Mononuclear cell (primary cell): Measurements from ENCODE around the gene SMIM44. TPM values are rescaled to one million over a fixed set of nuclear protein-coding genes. Genes with fewer than 3 reads are reported as not detected.
"Not testable (repeated sequence)": the region's sequence is repeated elsewhere in the genome, so short reads cannot be mapped to it uniquely, and the experiment has no call there.

ENCODE experiments used
- H3K27me3 ChIP-seq: 2 replicates; pipeline ENCODE4 v1.6.0; 2011; ENCODE audit warnings: low read length, control low read depth; ENCODE audit not compliant: insufficient read depth
- H3K4me1 ChIP-seq: 2 replicates; pipeline ENCODE4 v1.5.1; 2011; ENCODE audit warnings: mild to moderate bottlenecking, low read length, control low read depth; ENCODE audit not compliant: insufficient read depth
- H3K4me3 ChIP-seq: 2 replicates; pipeline ENCODE4 v1.5.1; 2011; ENCODE audit warnings: mild to moderate bottlenecking, low read length, moderate library complexity
- H3K9me3 ChIP-seq: 2 replicates; pipeline ENCODE4 v1.5.1; 2011; ENCODE audit warnings: low read depth, mild to moderate bottlenecking, control low read depth, low read length
- total RNA-seq: library from RNA; depleted of rRNA; stranded (reverse); fragments of >200 nt; gene quantifications from one replicate; pipeline ENCODE4 v1.2.3, GENCODE V29; 2012

Gene SMIM44
- not detected for total RNA-seq

DNA sequence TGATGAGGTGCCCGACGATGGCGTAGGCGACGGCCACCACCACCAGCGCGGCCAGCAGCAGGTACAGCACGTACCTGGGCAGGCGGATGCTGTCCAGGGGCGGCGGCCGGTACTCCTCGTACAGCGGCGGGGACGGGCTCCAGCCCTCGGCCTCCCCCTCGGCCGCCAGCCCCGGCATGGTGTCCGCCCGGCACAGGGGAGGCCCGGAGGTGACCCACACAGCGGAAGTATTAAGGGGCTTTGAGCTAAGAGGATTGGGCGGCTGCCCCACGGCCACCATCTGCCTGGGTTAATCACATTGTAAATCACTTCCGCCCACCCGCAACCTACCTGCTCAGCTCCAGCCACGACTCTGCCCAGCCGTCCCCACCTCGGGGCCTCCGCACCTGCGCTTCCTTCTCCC lies at the start of gene SMIM44:
Gene SMIM44 (minus strand): TSS at position 216 of the 403 bp plus-strand sequence. CDS start 38 bp downstream, at position 178.
- no peaks in the 10 kb centered on the region for H3K4me1 ChIP-seq
- H3K4me3 ChIP-seq = no peak within 1 kb of the TSS
- no peaks in the 10 kb centered on the region for H3K27me3 ChIP-seq
- no peaks in the 10 kb centered on the region for H3K9me3 ChIP-seq

DNA sequence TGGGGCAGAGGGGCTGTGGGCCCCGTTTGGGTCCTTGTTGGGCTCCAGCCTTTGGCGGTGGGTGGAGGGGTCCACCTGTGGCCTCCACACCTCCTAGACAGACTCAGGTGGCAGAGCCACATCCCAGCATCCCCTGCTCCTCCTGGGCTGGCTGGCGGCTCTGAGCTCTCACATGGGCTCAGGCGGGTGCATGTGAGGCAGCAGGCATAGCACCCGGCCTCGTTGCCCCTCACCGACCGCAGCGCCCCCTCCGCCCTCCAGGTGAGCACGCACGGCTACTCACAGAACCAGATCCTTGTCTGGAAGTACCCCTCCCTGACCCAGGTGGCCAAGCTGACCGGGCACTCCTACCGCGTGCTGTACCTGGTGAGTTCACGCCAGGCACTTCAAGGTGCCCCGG lies 49.8 kb upstream of the SMIM44 start:
- Histone ChIP-seq H3K27me3 (no peaks in the 10 kb centered on the region), H3K4me3 (no peak overlapping the region), H3K9me3 (no peaks in the 10 kb centered on the region), H3K4me1 (no peaks in the 10 kb centered on the region)

DNA sequence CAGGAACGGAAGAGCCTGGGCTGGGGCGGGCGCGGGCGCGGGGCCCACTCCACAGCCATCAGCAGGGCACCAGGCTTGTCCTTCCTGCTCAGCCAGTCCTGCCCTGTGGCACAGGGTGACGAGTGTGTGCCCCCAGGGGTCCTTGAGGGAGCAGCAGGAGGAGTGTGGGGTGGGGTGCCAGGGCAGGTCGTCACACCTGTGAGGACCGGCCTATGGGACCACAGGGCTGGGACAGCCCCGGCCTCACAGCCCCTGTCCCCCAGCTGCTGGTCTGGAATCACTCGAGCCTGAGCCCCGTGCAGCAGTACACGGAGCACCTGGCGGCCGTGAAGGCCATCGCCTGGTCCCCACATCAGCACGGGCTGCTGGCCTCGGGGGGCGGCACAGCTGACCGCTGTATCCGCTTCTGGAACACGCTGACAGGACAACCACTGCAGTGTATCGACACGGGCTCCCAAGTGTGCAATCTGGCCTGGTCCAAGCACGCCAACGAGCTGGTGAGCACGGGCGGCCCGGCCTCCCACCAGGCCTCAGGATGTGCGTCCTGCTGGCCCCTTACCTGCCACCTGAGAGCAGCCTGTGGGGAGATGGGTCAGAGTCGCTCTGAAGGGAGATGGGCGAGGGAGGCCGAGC lies 49.0 kb upstream of the SMIM44 start:
- no peaks in the 10 kb centered on the region for H3K4me1 ChIP-seq

DNA sequence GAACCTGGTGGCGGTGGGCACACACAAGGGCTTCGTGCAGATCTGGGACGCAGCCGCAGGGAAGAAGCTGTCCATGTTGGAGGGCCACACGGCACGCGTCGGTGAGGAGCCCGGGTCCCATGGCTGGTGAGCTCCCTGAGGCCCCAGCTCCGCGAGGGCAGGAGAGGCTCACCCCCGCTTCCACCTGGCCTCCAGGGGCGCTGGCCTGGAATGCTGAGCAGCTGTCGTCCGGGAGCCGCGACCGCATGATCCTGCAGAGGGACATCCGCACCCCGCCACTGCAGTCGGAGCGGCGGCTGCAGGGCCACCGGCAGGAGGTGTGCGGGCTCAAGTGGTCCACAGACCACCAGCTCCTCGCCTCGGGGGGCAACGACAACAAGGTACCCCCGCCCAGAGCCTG lies 48.5 kb upstream of the SMIM44 start:
- Histone ChIP-seq H3K4me1 (no peaks in the 10 kb centered on the region), H3K4me3 (no peak overlapping the region), H3K9me3 (no peaks in the 10 kb centered on the region), H3K27me3 (no peaks in the 10 kb centered on the region)

More for the DNA sequence above, 49.0 kb upstream of the SMIM44 start:
- Histone ChIP-seq H3K9me3 (no peaks in the 10 kb centered on the region), H3K4me3 (no peak overlapping the region), H3K27me3 (no peaks in the 10 kb centered on the region)

DNA sequence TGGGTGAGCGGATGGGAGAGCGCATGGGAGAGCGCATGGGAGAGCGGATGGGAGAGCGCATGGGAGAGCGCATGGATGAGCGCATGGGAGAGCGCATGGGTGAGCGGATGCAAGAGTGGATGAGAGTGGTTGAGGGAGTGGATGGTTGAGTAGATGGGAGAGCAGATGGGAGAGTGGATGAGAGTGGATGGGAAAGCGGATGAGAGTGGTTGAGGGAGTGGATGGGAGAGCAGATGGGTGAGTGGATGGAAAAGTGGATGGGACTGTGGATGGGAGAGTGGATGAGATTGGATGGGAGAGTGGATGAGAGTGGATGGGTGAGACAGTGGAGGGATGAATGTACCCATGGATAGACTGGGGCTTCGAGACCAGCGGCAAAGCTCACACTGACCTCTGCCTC lies 47.1 kb upstream of the SMIM44 start:
- H3K4me3 ChIP-seq = no peak overlapping the region
- H3K9me3 ChIP-seq = no peaks in the 10 kb centered on the region
- H3K4me1 ChIP-seq = no peaks in the 10 kb centered on the region
- H3K27me3 ChIP-seq = no peaks in the 10 kb centered on the region

DNA sequence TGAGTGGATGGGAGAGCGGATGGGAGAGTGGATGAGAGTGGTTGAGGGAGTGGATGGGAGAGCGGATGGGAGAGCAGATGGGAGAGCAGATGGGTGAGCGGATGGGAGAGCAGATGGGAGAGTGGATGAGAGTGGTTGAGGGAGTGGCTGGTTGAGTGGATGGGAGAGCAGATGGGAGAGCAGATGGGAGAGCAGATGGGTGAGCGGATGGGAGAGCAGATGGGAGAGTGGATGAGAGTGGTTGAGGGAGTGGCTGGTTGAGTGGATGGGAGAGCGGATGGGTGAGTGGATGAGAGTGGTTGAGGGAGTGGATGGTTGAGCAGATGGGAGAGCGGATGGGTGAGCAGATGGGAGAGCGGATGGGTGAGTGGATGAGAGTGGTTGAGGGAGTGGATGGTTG lies 46.1 kb upstream of the SMIM44 start:
- not testable (repeated sequence) for H3K27me3 ChIP-seq, H3K9me3 ChIP-seq, H3K4me1 ChIP-seq, H3K4me3 ChIP-seq

DNA sequence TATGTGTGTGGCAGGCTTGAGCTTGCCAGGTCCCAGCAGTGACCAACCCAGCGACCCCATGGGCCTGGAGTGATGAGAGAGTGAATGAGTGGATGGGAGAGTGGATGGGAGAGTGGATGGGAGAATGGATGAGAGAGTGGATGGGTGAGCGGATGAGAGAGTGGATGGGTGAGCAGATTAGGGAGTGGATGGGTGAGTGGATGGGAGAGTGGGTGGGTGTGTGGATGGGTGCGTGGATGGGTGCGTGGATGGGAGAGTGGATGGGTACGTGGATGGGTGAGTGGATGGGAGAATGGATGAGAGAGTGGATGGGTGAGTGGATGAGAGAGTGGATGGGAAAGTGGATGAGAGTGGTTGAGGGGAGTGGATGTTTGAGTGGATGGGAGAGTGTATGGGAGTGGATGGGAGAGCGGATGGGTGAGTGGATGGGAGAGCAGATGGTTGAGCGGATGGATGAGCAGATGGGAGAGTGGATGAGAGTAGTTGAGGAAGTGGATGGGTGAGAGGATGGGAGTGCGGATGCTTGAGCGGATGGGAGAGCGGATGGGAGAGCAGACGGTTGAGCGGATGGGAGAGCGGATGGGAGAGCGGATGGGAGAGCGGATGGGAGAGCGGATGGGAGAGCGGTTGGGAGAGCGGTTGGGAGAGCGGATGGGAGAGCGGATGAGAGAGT lies 45.4 kb upstream of the SMIM44 start:
- no peak overlapping the region for H3K4me3 ChIP-seq
- H3K9me3 ChIP-seq = no peaks in the 10 kb centered on the region
- H3K27me3 ChIP-seq = no peaks in the 10 kb centered on the region
- H3K4me1 ChIP-seq = no peaks in the 10 kb centered on the region

DNA sequence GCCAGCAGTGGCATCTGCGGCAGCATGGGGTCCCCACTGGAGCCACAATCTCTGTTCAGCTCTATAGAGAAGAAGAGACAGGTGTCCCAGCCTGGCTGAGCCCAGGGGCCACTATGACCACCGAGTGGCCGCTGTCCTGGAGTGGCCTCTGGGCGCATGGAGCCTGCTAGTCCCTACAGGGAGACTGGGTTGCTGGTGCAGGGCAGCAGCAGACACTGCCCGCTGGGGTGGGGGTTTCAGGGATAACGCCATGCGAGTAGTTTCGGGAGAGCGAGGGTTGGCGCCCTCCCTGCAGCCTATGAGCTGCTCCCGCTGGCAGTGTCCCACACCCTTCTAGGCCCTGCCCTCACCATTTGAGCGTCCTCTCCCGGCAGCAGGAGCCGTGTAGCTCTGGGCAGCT lies 44.8 kb upstream of the SMIM44 start:
- Histone ChIP-seq H3K9me3 (no peaks in the 10 kb centered on the region), H3K27me3 (no peaks in the 10 kb centered on the region), H3K4me3 (no peak overlapping the region), H3K4me1 (no peaks in the 10 kb centered on the region)

DNA sequence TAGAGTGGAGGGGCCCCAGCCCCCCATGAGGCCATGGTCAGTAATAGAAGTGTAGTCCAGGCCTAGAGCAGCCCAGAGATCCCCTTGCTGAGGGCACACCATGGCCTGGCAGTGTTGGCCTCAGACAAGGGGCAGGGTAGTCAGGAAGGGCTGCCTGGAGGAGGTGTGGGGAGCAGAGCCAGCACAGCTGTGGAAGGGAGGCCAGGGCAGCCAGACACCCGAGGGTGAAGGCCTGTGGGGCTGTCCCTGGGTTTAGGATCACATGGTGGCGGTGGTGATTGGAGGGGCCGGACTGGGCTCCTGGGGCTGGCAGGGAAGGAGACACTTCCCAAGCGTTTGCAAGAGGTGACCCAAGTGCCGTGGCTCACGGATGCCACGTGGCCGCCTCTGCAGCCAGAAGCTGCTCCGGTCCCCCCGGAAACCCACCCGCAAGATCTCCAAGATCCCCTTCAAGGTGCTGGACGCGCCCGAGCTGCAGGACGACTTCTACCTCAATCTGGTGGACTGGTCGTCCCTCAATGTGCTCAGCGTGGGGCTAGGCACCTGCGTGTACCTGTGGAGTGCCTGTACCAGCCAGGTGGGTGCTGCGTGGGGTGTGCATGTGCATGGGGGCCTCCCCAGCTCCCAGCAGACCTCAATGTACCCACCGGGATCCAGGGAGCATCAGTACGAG lies 44.1 kb upstream of the SMIM44 start:
- no peaks in the 10 kb centered on the region for H3K9me3 ChIP-seq

DNA sequence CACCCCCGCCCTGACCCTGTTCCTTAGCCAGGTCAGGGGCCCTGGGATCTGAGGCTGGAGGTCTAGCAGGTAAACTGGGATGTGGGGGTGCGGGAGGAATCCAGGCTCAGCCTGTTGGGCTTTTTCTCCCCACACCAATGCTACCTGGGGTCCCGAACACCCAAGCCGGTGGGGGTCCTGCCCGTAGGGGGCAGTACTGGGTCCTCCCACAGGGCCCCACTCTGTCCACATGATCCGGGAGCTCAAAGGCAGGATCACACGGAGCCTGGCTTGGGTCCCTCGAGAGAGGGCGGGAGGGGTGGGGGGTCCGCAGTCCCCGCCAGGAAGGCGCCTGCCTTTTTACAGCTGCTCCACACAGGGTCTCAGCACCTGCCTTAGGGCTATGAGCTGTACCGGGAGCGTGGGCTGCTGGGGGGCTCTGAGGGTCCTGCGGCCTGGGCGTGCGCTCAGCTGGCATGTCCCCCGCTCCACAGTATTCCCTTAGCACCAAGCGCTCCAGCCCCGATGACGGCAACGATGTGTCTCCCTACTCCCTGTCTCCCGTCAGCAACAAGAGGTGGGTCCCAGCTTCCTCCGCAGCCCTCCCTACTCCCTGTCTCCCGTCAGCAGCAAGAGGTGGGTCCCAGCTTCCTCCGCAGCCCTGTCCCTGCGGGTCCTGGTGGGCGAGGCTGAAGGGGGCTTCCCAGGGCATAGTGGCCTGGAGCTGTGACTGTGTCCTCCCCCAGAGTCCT lies 43.4 kb upstream of the SMIM44 start:
- Histone ChIP-seq H3K4me1 (no peaks in the 10 kb centered on the region), H3K4me3 (no peak overlapping the region), H3K27me3 (no peaks in the 10 kb centered on the region), H3K9me3 (no peaks in the 10 kb centered on the region)

More for the DNA sequence above, 44.1 kb upstream of the SMIM44 start:
- Histone ChIP-seq H3K4me3 (no peak overlapping the region), H3K4me1 (no peaks in the 10 kb centered on the region), H3K27me3 (no peaks in the 10 kb centered on the region)

DNA sequence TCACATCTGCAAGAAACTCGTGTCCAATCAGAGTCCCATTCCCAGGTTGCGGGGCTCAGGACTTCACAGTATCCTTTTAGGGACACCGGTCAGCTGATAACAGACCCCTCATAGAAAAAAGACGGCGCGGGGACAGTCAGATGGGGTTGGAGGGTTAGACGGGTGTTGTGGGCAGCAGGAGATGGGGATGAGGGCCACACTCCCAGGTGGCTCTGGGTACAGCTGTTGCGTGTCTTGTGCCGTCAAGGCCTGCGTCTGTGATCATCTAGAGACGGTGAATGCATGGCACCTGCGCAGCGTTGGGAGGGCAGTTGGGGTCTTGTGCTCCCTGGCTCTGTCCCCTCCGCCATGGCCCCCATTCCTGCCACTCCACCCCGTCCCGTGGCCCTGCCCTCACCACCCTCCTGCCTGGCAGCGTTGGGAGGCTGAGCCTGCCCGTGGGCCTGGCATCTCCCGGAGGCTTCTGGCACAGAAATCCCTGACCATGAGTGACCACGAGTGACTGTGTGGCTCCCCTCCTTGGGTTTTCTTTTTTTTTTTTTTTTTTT lies 41.7 kb upstream of the SMIM44 start:
- Histone ChIP-seq H3K4me3 (no peak overlapping the region), H3K4me1 (no peaks in the 10 kb centered on the region), H3K9me3 (no peaks in the 10 kb centered on the region), H3K27me3 (no peaks in the 10 kb centered on the region)

DNA sequence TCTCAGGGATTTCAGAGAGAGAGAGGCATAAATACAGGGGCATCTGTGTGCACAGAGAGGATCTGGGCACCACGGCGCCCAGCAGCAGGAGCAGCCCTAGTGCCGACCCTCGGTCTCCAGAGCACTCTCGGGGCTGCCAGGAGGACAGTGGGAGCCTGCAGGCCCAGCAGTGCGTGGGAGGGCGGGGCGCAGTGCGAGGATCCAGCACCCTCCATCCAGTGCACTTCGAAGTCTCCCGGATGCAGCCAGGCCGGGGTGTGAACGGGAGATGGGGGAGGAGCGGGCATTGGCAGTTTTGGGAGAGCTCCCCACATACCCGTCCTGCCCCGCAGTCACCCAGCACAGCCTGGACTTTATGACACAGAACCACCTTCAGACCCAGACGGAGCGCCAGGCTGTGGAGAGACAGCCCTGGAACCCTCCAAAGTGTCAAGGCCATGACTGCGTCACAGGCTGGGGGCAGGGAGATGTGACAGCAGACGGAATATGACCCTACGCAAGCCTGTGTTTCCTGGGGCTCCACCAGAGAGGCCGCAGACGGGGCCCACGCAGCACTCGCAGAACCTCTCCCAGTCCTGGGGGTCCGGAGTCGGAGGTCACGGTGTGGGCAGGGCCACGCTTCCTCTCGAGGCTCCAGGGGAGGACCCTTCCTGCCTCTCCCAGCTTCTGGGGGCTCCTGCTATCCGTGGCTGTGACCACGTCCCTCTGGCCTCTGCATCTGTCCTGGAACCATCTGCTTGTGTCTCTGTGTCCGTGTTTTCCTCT lies 41.0 kb upstream of the SMIM44 start:
- H3K4me3 ChIP-seq = no peak overlapping the region
- H3K27me3 ChIP-seq = no peaks in the 10 kb centered on the region
- no peaks in the 10 kb centered on the region for H3K4me1 ChIP-seq
- H3K9me3 ChIP-seq = no peaks in the 10 kb centered on the region

DNA sequence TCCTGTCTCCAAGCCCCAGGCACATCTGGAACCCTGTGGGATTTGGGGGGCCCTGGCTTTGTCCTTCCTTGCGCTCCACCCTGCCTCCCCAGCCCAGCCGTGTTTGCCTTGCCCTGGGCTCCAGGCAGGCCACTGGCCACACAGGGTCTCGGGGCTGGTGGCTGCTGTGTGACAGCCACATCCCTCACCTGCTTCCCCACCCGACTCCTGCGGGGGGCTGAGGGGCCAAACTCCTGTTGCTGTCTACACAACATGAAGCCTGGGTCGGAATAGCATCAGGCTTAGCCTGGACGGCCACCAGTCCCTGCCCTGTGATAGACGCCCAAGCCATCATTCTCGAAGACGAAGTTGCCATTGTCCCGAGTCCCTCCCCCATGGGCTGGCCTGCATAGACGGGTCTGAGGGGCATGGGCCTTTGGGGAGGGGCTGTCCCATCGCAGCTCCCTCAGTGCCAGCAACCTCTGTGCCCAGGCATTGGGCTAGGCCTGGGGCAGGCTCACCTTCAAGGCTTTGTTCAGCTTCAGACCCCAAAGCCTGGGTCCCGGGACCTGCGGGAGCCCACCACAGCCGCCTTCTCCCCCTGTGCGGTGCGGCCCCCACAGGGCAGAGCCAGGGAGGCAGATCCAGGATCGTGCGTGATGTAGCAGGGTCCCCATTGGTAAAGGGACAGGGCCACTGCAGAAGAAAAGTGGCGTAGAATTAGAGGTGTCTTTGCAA lies 40.3 kb upstream of the SMIM44 start:
- Histone ChIP-seq H3K9me3 (no peaks in the 10 kb centered on the region), H3K4me1 (no peaks in the 10 kb centered on the region), H3K27me3 (no peaks in the 10 kb centered on the region), H3K4me3 (no peak overlapping the region)
